HG03045 (cell line): ENCODE measurements around the gene PNKD.

ENCODE experiments used
- ATAC-seq: cut with Tn5 transposase; IDR thresholded peaks from one replicate; pipeline ENCODE4 v1.9.1; 2021; ENCODE audit warnings: mild to moderate bottlenecking, moderate library complexity; ENCODE audit not compliant: unreplicated experiment

PNKD gene

GRCh38 chr2:218394298-218395089 is 124.2 kb downstream of the PNKD start:
- ATAC-seq: no peak

GRCh38 chr2:218395090-218395444 is 124.7 kb downstream of the PNKD start:
- ATAC-seq: no peak

DNA sequence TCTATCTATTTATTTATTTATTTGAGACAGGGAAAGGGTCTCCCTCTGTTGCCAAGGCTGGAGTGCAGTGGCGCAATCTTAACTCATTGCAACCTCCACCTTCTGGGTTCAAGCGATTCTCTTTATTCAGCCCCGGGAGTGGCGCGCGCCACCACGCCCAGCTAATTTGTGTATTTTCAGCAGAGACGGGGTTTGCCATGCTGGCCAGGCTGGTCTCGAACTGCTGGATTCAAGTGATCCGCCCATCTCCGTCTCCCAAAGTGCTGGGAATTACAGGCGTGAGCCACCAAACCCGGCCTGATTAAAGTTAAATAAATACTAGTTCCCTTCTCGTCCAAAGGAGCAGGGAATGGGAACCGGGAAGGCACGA is 125.1 kb downstream of the PNKD start:
- no peak for ATAC-seq

GRCh38 chr2:218395826-218396687 is 125.7 kb downstream of the PNKD start:
- ATAC-seq: peak; percentile 39
